ENCODE results near the gene BCKDHA. TPM values are rescaled to one million over a fixed set of nuclear protein-coding genes. Genes with fewer than 3 reads are reported as not detected.

BCKDHA gene
- total and polyA plus RNA-seq, 2 donors: 28.8 to 37.7 TPM

- Histone ChIP-seq H3K4me1 (ENCODE audit: control insufficient read depth in 2 of 2, insufficient read depth in 2 of 2, low read length in 2 of 2) (peaks cover 10 to 19% of the 10 kb centered on the region in 2 donors), H3K4me3 (ENCODE audit: low read length in 2 of 2) (peak overlapping the region; percentile 71 to 90), H3K27me3 (ENCODE audit: control insufficient read depth in 2 of 2, insufficient read depth in 1 of 2, low read length in 1 of 2) (no peaks in the 10 kb centered on the region), H3K9me3 (ENCODE audit: control insufficient read depth in 2 of 2, insufficient read depth in 1 of 2, low read length in 1 of 2) (no peaks in the 10 kb centered on the region), H3K36me3 (ENCODE audit: control insufficient read depth in 2 of 2, insufficient read depth in 2 of 2, low read length in 1 of 2) (peaks cover 0 to 8% of the 10 kb centered on the region in 2 donors), H3K27ac (ENCODE audit: low read depth in 1 of 2, low read length in 1 of 2) (peak overlapping the region in 1 of 2 donors; percentile 92)
- DNase-seq (ENCODE audit: low read depth in 6 of 9, low spot score in 9 of 9): peak in 1 of 9 donors; percentile 2
- WGBS: 0% methylated on average over 5 of the region's 5 CpGs
Measured at GRCh38 chr19:41398050-41398418, 416 bp downstream of the BCKDHA start.

GRCh38 chr19:41398598-41398997 is 980 bp downstream of the BCKDHA start:
- H3K36me3 ChIP-seq (ENCODE audit: control insufficient read depth in 2 of 2, insufficient read depth in 2 of 2, low read length in 1 of 2): peaks cover 0 to 13% of the 10 kb centered on the region in 2 donors
- 81% methylated on average over 3 of the region's 3 CpGs for WGBS
- H3K9me3 ChIP-seq (ENCODE audit: control insufficient read depth in 2 of 2, insufficient read depth in 1 of 2, low read length in 1 of 2): no peaks in the 10 kb centered on the region
- H3K4me1 ChIP-seq (ENCODE audit: control insufficient read depth in 2 of 2, insufficient read depth in 2 of 2, low read length in 2 of 2): peaks cover 10 to 19% of the 10 kb centered on the region in 2 donors
- peak overlapping the region; percentile 71 to 90 for H3K4me3 ChIP-seq (ENCODE audit: low read length in 2 of 2)
- no peaks in the 10 kb centered on the region for H3K27me3 ChIP-seq (ENCODE audit: control insufficient read depth in 2 of 2, insufficient read depth in 1 of 2, low read length in 1 of 2)
- no peak overlapping the region for H3K27ac ChIP-seq (ENCODE audit: low read depth in 1 of 2, low read length in 1 of 2)
- no peak for DNase-seq (ENCODE audit: low read depth in 6 of 9, low spot score in 9 of 9)

GRCh38 chr19:41399091-41399490 is 1.5 kb downstream of the BCKDHA start:
- H3K27ac ChIP-seq (ENCODE audit: low read depth in 1 of 2, low read length in 1 of 2): no peak overlapping the region
- peaks cover 0 to 15% of the 10 kb centered on the region in 2 donors for H3K36me3 ChIP-seq (ENCODE audit: control insufficient read depth in 2 of 2, insufficient read depth in 2 of 2, low read length in 1 of 2)
- H3K27me3 ChIP-seq (ENCODE audit: control insufficient read depth in 2 of 2, insufficient read depth in 1 of 2, low read length in 1 of 2): no peaks in the 10 kb centered on the region
- H3K4me3 ChIP-seq (ENCODE audit: low read length in 2 of 2): no peak overlapping the region
- no peaks in the 10 kb centered on the region for H3K9me3 ChIP-seq (ENCODE audit: control insufficient read depth in 2 of 2, insufficient read depth in 1 of 2, low read length in 1 of 2)
- peaks cover 10 to 19% of the 10 kb centered on the region in 2 donors for H3K4me1 ChIP-seq (ENCODE audit: control insufficient read depth in 2 of 2, insufficient read depth in 2 of 2, low read length in 2 of 2)
- DNase-seq (ENCODE audit: low read depth in 6 of 9, low spot score in 9 of 9): no peak
- over 99% methylated on average over 3 of the region's 3 CpGs for WGBS

- WGBS: 96% methylated on average over 2 of the region's 2 CpGs
- no peak overlapping the region for H3K4me3 ChIP-seq (ENCODE audit: low read length in 2 of 2)
- H3K4me1 ChIP-seq (ENCODE audit: control insufficient read depth in 2 of 2, insufficient read depth in 2 of 2, low read length in 2 of 2): peaks cover 10 to 19% of the 10 kb centered on the region in 2 donors
Measured at GRCh38 chr19:41399525-41399924, 1.9 kb downstream of the BCKDHA start.

GRCh38 chr19:41401483-41401882 is 3.9 kb downstream of the BCKDHA start:
- no peaks in the 10 kb centered on the region for H3K9me3 ChIP-seq (ENCODE audit: control insufficient read depth in 2 of 2, insufficient read depth in 1 of 2, low read length in 1 of 2)
- DNase-seq (ENCODE audit: low read depth in 6 of 9, low spot score in 9 of 9): no peak
- no peak overlapping the region for H3K27ac ChIP-seq (ENCODE audit: low read depth in 1 of 2, low read length in 1 of 2)
- WGBS: 89% methylated on average over 4 of the region's 4 CpGs
- peaks cover 10 to 16% of the 10 kb centered on the region in 2 donors for H3K4me1 ChIP-seq (ENCODE audit: control insufficient read depth in 2 of 2, insufficient read depth in 2 of 2, low read length in 2 of 2)
- H3K4me3 ChIP-seq (ENCODE audit: low read length in 2 of 2): no peak overlapping the region
- H3K36me3 ChIP-seq (ENCODE audit: control insufficient read depth in 2 of 2, insufficient read depth in 2 of 2, low read length in 1 of 2): peaks cover 0 to 15% of the 10 kb centered on the region in 2 donors
- no peaks in the 10 kb centered on the region for H3K27me3 ChIP-seq (ENCODE audit: control insufficient read depth in 2 of 2, insufficient read depth in 1 of 2, low read length in 1 of 2)

More at GRCh38 chr19:41399525-41399924, 1.9 kb downstream of the BCKDHA start:
- Histone ChIP-seq H3K27me3 (ENCODE audit: control insufficient read depth in 2 of 2, insufficient read depth in 1 of 2, low read length in 1 of 2) (no peaks in the 10 kb centered on the region), H3K36me3 (ENCODE audit: control insufficient read depth in 2 of 2, insufficient read depth in 2 of 2, low read length in 1 of 2) (peaks cover 0 to 15% of the 10 kb centered on the region in 2 donors), H3K27ac (ENCODE audit: low read depth in 1 of 2, low read length in 1 of 2) (no peak overlapping the region), H3K9me3 (ENCODE audit: control insufficient read depth in 2 of 2, insufficient read depth in 1 of 2, low read length in 1 of 2) (no peaks in the 10 kb centered on the region)
- no peak for DNase-seq (ENCODE audit: low read depth in 6 of 9, low spot score in 9 of 9)

- no peaks in the 10 kb centered on the region for H3K27me3 ChIP-seq (ENCODE audit: control insufficient read depth in 2 of 2, insufficient read depth in 1 of 2, low read length in 1 of 2)
- H3K27ac ChIP-seq (ENCODE audit: low read depth in 1 of 2, low read length in 1 of 2): no peak overlapping the region
- no peaks in the 10 kb centered on the region for H3K9me3 ChIP-seq (ENCODE audit: control insufficient read depth in 2 of 2, insufficient read depth in 1 of 2, low read length in 1 of 2)
- H3K36me3 ChIP-seq (ENCODE audit: control insufficient read depth in 2 of 2, insufficient read depth in 2 of 2, low read length in 1 of 2): peaks cover 0 to 15% of the 10 kb centered on the region in 2 donors
- WGBS: 99% methylated on average over 3 of the region's 3 CpGs
- no peak for DNase-seq (ENCODE audit: low read depth in 6 of 9, low spot score in 9 of 9)
- H3K4me1 ChIP-seq (ENCODE audit: control insufficient read depth in 2 of 2, insufficient read depth in 2 of 2, low read length in 2 of 2): peaks cover 10 to 11% of the 10 kb centered on the region in 2 donors
- no peak overlapping the region for H3K4me3 ChIP-seq (ENCODE audit: low read length in 2 of 2)
Measured at GRCh38 chr19:41402010-41402409, 4.4 kb downstream of the BCKDHA start.

GRCh38 chr19:41403181-41403970 is 5.8 kb downstream of the BCKDHA start:
- 66% methylated on average over 12 of the region's 12 CpGs for WGBS
- no peak overlapping the region for H3K27ac ChIP-seq (ENCODE audit: low read depth in 1 of 2, low read length in 1 of 2)
- no peak for DNase-seq (ENCODE audit: low read depth in 6 of 9, low spot score in 9 of 9)

GRCh38 chr19:41405776-41406175 is 8.2 kb downstream of the BCKDHA start:
- H3K4me1 ChIP-seq (ENCODE audit: control insufficient read depth in 2 of 2, insufficient read depth in 2 of 2, low read length in 2 of 2): no peaks in the 10 kb centered on the region
- no peaks in the 10 kb centered on the region for H3K27me3 ChIP-seq (ENCODE audit: control insufficient read depth in 2 of 2, insufficient read depth in 1 of 2, low read length in 1 of 2)
- no peak overlapping the region for H3K4me3 ChIP-seq (ENCODE audit: low read length in 2 of 2)
- 91% methylated on average over 6 of the region's 6 CpGs for WGBS
- H3K27ac ChIP-seq (ENCODE audit: low read depth in 1 of 2, low read length in 1 of 2): no peak overlapping the region
- no peak for DNase-seq (ENCODE audit: low read depth in 6 of 9, low spot score in 9 of 9)
- H3K36me3 ChIP-seq (ENCODE audit: control insufficient read depth in 2 of 2, insufficient read depth in 2 of 2, low read length in 1 of 2): peaks cover 0 to 22% of the 10 kb centered on the region in 2 donors
- no peaks in the 10 kb centered on the region for H3K9me3 ChIP-seq (ENCODE audit: control insufficient read depth in 2 of 2, insufficient read depth in 1 of 2, low read length in 1 of 2)

More at GRCh38 chr19:41403181-41403970, 5.8 kb downstream of the BCKDHA start:
- peaks cover 7% of the 10 kb centered on the region in 2 donors for H3K4me1 ChIP-seq (ENCODE audit: control insufficient read depth in 2 of 2, insufficient read depth in 2 of 2, low read length in 2 of 2)
- no peak overlapping the region for H3K4me3 ChIP-seq (ENCODE audit: low read length in 2 of 2)
- no peaks in the 10 kb centered on the region for H3K27me3 ChIP-seq (ENCODE audit: control insufficient read depth in 2 of 2, insufficient read depth in 1 of 2, low read length in 1 of 2)
- no peaks in the 10 kb centered on the region for H3K9me3 ChIP-seq (ENCODE audit: control insufficient read depth in 2 of 2, insufficient read depth in 1 of 2, low read length in 1 of 2)
- peaks cover 0 to 19% of the 10 kb centered on the region in 2 donors for H3K36me3 ChIP-seq (ENCODE audit: control insufficient read depth in 2 of 2, insufficient read depth in 2 of 2, low read length in 1 of 2)

GRCh38 chr19:41407271-41407670 is 9.7 kb downstream of the BCKDHA start:
- no peaks in the 10 kb centered on the region for H3K27me3 ChIP-seq (ENCODE audit: control insufficient read depth in 2 of 2, insufficient read depth in 1 of 2, low read length in 1 of 2)
- WGBS: 90% methylated on average over 4 of the region's 4 CpGs
- no peaks in the 10 kb centered on the region for H3K4me1 ChIP-seq (ENCODE audit: control insufficient read depth in 2 of 2, insufficient read depth in 2 of 2, low read length in 2 of 2)
- DNase-seq (ENCODE audit: low read depth in 6 of 9, low spot score in 9 of 9): no peak
- peaks cover 3 to 34% of the 10 kb centered on the region in 2 donors for H3K36me3 ChIP-seq (ENCODE audit: control insufficient read depth in 2 of 2, insufficient read depth in 2 of 2, low read length in 1 of 2)
- no peak overlapping the region for H3K4me3 ChIP-seq (ENCODE audit: low read length in 2 of 2)
- no peak overlapping the region for H3K27ac ChIP-seq (ENCODE audit: low read depth in 1 of 2, low read length in 1 of 2)
- H3K9me3 ChIP-seq (ENCODE audit: control insufficient read depth in 2 of 2, insufficient read depth in 1 of 2, low read length in 1 of 2): no peaks in the 10 kb centered on the region

All from thymus (tissue), 11 donors.